GM21529 (cell line): Measurements from ENCODE around the gene CTNNA3.
"Not testable (repeated sequence)": the region's sequence is repeated elsewhere in the genome, so short reads cannot be mapped to it uniquely, and the experiment has no call there.

Experiments
- ATAC-seq: cut with Tn5 transposase; IDR thresholded peaks from one replicate; pipeline ENCODE4 v1.9.1; 2021; ENCODE audit not compliant: unreplicated experiment

The CTNNA3 gene

GRCh38 chr10:67259319-67259929 lies 436.6 kb downstream of the CTNNA3 start:
- no peak for ATAC-seq

- ATAC-seq = no peak
Measured at GRCh38 chr10:67257427-67258144, 438.4 kb downstream of the CTNNA3 start.

GRCh38 chr10:67257018-67257417 lies 439.0 kb downstream of the CTNNA3 start:
- ATAC-seq = no peak

- ATAC-seq = no peak
Measured at GRCh38 chr10:67250686-67251085, 445.3 kb downstream of the CTNNA3 start.

GRCh38 chr10:67246066-67246555 lies 449.9 kb downstream of the CTNNA3 start:
- ATAC-seq = no peak

- ATAC-seq = no peak
Measured at GRCh38 chr10:67242528-67242927, 453.5 kb downstream of the CTNNA3 start.

GRCh38 chr10:67241451-67241850 lies 454.5 kb downstream of the CTNNA3 start:
- no peak for ATAC-seq

- ATAC-seq = no peak
Measured at GRCh38 chr10:67239864-67240497, 456.0 kb downstream of the CTNNA3 start.

- ATAC-seq = not testable (repeated sequence)
Measured at GRCh38 chr10:67230680-67231500, 465.1 kb downstream of the CTNNA3 start.

GRCh38 chr10:67225226-67225625 lies 470.8 kb downstream of the CTNNA3 start:
- ATAC-seq = no peak

GRCh38 chr10:67224553-67224952 lies 471.4 kb downstream of the CTNNA3 start:
- ATAC-seq = no peak

- no peak for ATAC-seq
Measured at GRCh38 chr10:67222934-67223333, 473.1 kb downstream of the CTNNA3 start.

- ATAC-seq = no peak
Measured at GRCh38 chr10:67221939-67222494, 474.0 kb downstream of the CTNNA3 start.

GRCh38 chr10:67211680-67212079 lies 484.3 kb downstream of the CTNNA3 start:
- ATAC-seq = no peak

GRCh38 chr10:67207923-67208322 lies 488.1 kb downstream of the CTNNA3 start:
- not testable (repeated sequence) for ATAC-seq

- ATAC-seq = no peak
Measured at GRCh38 chr10:67200913-67201564, 495.0 kb downstream of the CTNNA3 start.

- no peak for ATAC-seq
Measured at GRCh38 chr10:67175354-67175753, 520.6 kb downstream of the CTNNA3 start.

GRCh38 chr10:67173787-67174186 lies 522.2 kb downstream of the CTNNA3 start:
- no peak for ATAC-seq

- no peak for ATAC-seq
Measured at GRCh38 chr10:67171970-67172369, 524.0 kb downstream of the CTNNA3 start.

GRCh38 chr10:67156239-67156638 lies 539.8 kb downstream of the CTNNA3 start:
- ATAC-seq = no peak
